Uterus (tissue), 4 donors: Measurements from ENCODE around the gene FREM1. TPM values are rescaled to one million over a fixed set of nuclear protein-coding genes. Genes with fewer than 3 reads are reported as not detected.
A peak's percentile ranks its signal among the peaks of the same experiment; 100 is the strongest.

ENCODE experiments used
- DNase-seq, 2 donors: peaks; one replicate each; pipeline ENCODE4 v3.0.0-alpha.2; 2019 to 2020
- H3K27ac ChIP-seq, 2 donors: fragments of 200-600 bp; sonication (generic); 1 replicate in 1 of 2; 2 replicates in 1 of 2; pipeline ENCODE4 v1.5.1; 2016 to 2018
- H3K27me3 ChIP-seq, 2 donors: fragments of 200-600 bp; sonication (generic); one replicate each; pipeline ENCODE4 v1.5.1; 2018 to 2019; ENCODE audit warnings: control low read depth in 1 of 2
- H3K36me3 ChIP-seq, 2 donors: fragments of 200-600 bp; sonication (generic); one replicate each; pipeline ENCODE4 v1.5.1; 2019; ENCODE audit warnings: control low read depth in 1 of 2
- H3K4me1 ChIP-seq, 2 donors: fragments of 200-600 bp; sonication (generic); one replicate each; pipeline ENCODE4 v1.5.1; 2018 to 2019; ENCODE audit warnings: control low read depth in 1 of 2
- H3K4me3 ChIP-seq, 2 donors: fragments of 200-600 bp; sonication (generic); 1 replicate in 1 of 2; 2 replicates in 1 of 2; pipeline ENCODE4 v1.5.1; 2018 to 2019; ENCODE audit warnings: mild to moderate bottlenecking in 1 of 2
- H3K9me3 ChIP-seq, 2 donors: fragments of 200-600 bp; sonication (generic); one replicate each; pipeline ENCODE4 v1.5.1; 2019; ENCODE audit warnings: control low read depth in 1 of 2
- CTCF ChIP-seq, 4 experiments: fragments of 200-600 bp in 2 of 4; fragments of 450-650 bp in 2 of 4; sonication (generic) in 2 of 4; IDR thresholded peaks; one replicate each; pipeline ENCODE4 v1.5.1; 2016 to 2019; ENCODE audit warnings: antibody characterized with exemption in 4 of 4, mild to moderate bottlenecking in 2 of 4, moderate library complexity in 1 of 4
- POLR2A ChIP-seq, 2 donors: fragments of 450-650 bp; IDR thresholded peaks; one replicate each; pipeline ENCODE4 v1.6.1; 2016; ENCODE audit warnings: antibody characterized with exemption in 2 of 2, mild to moderate bottlenecking in 1 of 2, moderate library complexity in 1 of 2
- intact Hi-C: fragments of 100-400 bp; cut with DNase I; formaldehyde crosslinking; loops from one replicate; pipeline ENCODE4 v1.15.1; 2023; ENCODE audit warnings: low total_unique reads
- total RNA-seq, 4 donors: library from RNA; depleted of rRNA in 3 of 4; stranded (reverse); fragments of >200 nt in 3 of 4; gene quantifications; one replicate each; pipeline versions ENCODE4 v1.1.0 to v1.2.4, GENCODE V29; 2014 to 2023
- donor health status: DM: yes; HTN: yes; CAD: no.

The FREM1 gene
- total RNA-seq, 4 donors from 2014 or later = 7.6 to 92.6 (median 18.4) TPM

DNA sequence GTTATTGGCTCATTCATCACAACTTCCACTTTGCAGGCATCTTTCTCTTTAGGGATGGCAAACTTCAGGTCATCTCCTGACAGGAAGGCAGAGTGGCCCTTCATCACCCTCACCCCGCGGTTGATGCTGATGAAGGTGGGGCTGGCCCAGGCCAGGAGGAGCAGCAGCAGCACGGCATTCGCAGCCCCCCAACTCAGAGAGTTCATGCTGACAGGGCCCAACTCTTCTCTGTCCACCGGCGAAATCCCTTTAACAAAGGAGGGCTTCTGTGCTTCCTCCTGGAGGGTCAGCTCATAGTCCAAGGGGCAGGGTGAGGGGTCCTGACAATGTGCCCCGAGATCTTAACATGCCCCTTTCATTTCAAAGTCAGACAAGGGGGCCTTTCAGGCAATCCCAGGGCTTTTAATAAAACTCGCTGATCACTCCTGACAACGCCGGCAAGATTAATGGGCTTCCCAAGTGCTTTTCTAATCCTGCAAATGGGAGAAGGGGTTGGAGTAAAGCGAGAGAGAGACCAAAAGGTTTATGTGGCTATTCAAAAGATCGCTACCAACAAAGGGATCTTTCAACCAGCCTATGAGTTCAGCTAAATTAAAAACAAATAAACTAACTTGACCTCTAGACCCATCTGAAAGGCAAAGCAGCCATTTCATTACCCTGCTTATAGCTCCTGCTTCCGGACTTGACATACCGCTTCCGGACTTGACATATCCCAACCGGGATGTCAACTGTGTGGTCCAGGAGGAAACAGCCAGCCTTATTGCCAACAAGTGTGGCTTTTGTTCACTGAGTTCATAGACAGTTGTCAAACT lies 41.2 kb downstream of the FREM1 start:
- no peaks in the 10 kb centered on the region for H3K9me3 ChIP-seq
- no peaks in the 10 kb centered on the region for H3K36me3 ChIP-seq
- peaks cover 4 to 8% of the 10 kb centered on the region in 2 donors for H3K4me1 ChIP-seq
- intact Hi-C loops = no loop called here
- no peak overlapping the region for H3K4me3 ChIP-seq
- no peak for DNase-seq
- no peaks in the 10 kb centered on the region for H3K27me3 ChIP-seq
- peak overlapping the region; percentile 69 to 77 for H3K27ac ChIP-seq
- TF ChIP-seq POLR2A (IDR thresholded peaks at IDR 0.05) (no peak), CTCF (IDR thresholded peaks at IDR 0.05) (no peak)

GRCh38 chr9:14868418-14868771 lies 41.8 kb downstream of the FREM1 start:
- TF ChIP-seq POLR2A (IDR thresholded peaks at IDR 0.05) = no peak
- no peak for TF ChIP-seq CTCF (IDR thresholded peaks at IDR 0.05)
- intact Hi-C loops = no loop called here
- Histone ChIP-seq H3K4me1 (peaks cover 4 to 8% of the 10 kb centered on the region in 2 donors), H3K4me3 (no peak overlapping the region), H3K27me3 (no peaks in the 10 kb centered on the region), H3K36me3 (no peaks in the 10 kb centered on the region), H3K9me3 (no peaks in the 10 kb centered on the region), H3K27ac (peak overlapping the region; percentile 69 to 77)
- DNase-seq = no peak

DNA sequence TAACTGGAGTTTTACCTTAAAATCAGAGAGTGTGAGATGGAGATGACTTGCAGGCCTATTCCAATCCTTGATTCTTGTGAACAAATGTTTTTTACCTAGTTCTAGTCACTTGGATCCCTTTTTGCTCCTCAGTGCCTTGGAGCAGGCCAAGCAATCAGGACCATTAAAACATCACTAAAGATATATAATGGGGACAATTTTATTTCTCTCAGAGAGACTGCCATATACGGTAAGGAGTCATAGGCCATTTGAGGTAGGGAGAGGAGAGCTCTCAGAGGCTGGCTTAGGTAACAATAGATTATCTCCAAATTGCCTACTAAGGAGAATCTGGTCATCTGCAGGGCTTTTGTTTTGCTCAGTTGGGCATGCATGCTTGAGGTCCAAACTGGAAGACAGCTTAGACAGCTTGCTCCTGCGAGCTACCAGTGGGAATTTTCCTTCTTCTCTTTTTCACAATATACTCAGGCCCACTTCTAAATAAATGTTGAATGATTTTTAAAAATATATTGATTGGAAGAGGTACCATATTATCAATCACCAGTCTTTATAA lies 44.0 kb downstream of the FREM1 start:
- no peaks in the 10 kb centered on the region for H3K36me3 ChIP-seq
- peak overlapping the region; percentile 74 to 77 for H3K27ac ChIP-seq
- DNase-seq = no peak
- no peaks in the 10 kb centered on the region for H3K9me3 ChIP-seq
- TF ChIP-seq CTCF (IDR thresholded peaks at IDR 0.05) (no peak), POLR2A (IDR thresholded peaks at IDR 0.05) (no peak)
- H3K4me1 ChIP-seq = peaks cover 4 to 8% of the 10 kb centered on the region in 2 donors
- intact Hi-C loops = no loop called here
- H3K27me3 ChIP-seq = no peaks in the 10 kb centered on the region
- H3K4me3 ChIP-seq = no peak overlapping the region

GRCh38 chr9:14864309-14864708 lies 45.9 kb downstream of the FREM1 start:
- H3K4me3 ChIP-seq = no peak overlapping the region
- no peaks in the 10 kb centered on the region for H3K36me3 ChIP-seq
- DNase-seq = no peak
- peaks cover 4 to 8% of the 10 kb centered on the region in 2 donors for H3K4me1 ChIP-seq
- intact Hi-C loops = no loop called here
- peak overlapping the region; percentile 74 to 77 for H3K27ac ChIP-seq
- H3K27me3 ChIP-seq = no peaks in the 10 kb centered on the region
- no peak for TF ChIP-seq POLR2A (IDR thresholded peaks at IDR 0.05)
- no peaks in the 10 kb centered on the region for H3K9me3 ChIP-seq

DNA sequence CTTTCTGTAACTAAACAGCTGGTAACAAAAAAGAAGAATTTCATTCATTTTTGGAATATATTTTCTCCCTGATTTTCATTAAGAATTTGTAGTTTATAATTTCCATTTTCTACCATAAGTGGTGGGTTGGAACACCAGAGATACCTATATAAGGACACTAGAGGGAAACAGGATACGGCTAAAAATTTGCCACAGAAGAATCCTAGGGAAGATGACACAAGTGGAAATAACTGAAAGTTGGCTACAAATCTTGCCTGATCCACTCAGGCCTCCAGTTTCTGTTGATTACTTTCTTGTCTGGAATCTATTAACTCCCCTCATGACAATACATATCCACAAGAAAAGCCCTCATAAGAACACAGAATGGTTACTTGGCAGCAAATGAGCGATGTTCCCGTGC lies 46.8 kb downstream of the FREM1 start:
- H3K27me3 ChIP-seq = no peaks in the 10 kb centered on the region
- DNase-seq = no peak
- no peaks in the 10 kb centered on the region for H3K36me3 ChIP-seq
- intact Hi-C loops = no loop called here
- H3K4me3 ChIP-seq = no peak overlapping the region
- peak overlapping the region; percentile 74 to 77 for H3K27ac ChIP-seq
- peaks cover 4 to 8% of the 10 kb centered on the region in 2 donors for H3K4me1 ChIP-seq
- TF ChIP-seq POLR2A (IDR thresholded peaks at IDR 0.05) (no peak), CTCF (IDR thresholded peaks at IDR 0.05) (peak in 1 of 4 experiments; percentile 25)
- no peaks in the 10 kb centered on the region for H3K9me3 ChIP-seq
